AG09309 (cell line): ENCODE data around the gene KCNH3.

Source experiments
- DNase-seq: peaks from one replicate; pipeline ENCODE4 v3.0.0-alpha.2; 2010; ENCODE audit warnings: low read depth
- H3K4me3 ChIP-seq: 2 replicates; pipeline ENCODE4 v1.5.1; 2011; ENCODE audit warnings: mild to moderate bottlenecking, low read depth, low read length, moderate library complexity; ENCODE audit not compliant: control insufficient read depth
- TF ChIP-seq, protein P1 (sequence below): IDR thresholded peaks from 2 replicates; pipeline ENCODE4 v1.5.1; 2011; ENCODE audit warnings: mild to moderate bottlenecking, low read depth, low read length, inconsistent platforms; ENCODE audit not compliant: insufficient read depth, control insufficient read depth; ENCODE audit errors: missing control alignments

The KCNH3 gene

DNA sequence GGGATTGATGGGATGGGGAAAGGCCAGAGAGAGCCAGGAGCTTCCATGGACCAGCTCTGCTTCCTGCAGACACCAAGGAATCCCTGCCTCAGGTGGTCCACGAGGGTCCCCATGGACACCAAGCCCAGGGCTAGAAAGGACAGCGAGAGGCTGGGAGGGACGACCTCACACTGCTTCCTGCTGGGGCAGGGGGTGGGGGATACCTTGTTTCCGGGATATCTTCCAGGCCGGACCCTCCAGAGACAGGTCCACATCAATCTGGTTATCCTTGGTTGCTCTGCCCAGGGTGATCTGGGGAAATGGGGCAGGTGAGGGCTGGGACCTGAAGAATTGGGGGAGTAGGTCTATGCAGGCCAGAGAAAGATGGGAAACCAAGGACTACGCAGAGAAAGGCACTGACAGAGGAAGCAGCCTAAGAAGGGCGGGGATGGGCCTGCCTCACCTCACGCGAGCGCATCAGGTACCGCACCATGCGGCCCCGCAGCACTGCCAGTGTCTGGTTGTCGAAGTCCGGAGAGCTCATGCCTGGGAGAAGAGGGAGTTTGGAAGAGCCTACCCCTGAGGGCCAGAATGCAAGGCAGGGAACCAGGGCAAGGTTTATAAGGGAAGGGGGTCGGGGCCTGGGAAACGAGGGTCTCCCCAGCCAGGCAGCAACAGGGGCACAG is 20.3 kb downstream of the KCNH3 start:
- H3K4me3 ChIP-seq: no peak overlapping the region
- TF ChIP-seq, protein P1, sequence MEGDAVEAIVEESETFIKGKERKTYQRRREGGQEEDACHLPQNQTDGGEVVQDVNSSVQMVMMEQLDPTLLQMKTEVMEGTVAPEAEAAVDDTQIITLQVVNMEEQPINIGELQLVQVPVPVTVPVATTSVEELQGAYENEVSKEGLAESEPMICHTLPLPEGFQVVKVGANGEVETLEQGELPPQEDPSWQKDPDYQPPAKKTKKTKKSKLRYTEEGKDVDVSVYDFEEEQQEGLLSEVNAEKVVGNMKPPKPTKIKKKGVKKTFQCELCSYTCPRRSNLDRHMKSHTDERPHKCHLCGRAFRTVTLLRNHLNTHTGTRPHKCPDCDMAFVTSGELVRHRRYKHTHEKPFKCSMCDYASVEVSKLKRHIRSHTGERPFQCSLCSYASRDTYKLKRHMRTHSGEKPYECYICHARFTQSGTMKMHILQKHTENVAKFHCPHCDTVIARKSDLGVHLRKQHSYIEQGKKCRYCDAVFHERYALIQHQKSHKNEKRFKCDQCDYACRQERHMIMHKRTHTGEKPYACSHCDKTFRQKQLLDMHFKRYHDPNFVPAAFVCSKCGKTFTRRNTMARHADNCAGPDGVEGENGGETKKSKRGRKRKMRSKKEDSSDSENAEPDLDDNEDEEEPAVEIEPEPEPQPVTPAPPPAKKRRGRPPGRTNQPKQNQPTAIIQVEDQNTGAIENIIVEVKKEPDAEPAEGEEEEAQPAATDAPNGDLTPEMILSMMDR: no peak
- DNase-seq: no peak

- no peak overlapping the region for H3K4me3 ChIP-seq
- TF ChIP-seq, protein P1: no peak
- no peak for DNase-seq
Measured at GRCh38 chr12:49560695-49561094, 21.9 kb downstream of the KCNH3 start.

DNA sequence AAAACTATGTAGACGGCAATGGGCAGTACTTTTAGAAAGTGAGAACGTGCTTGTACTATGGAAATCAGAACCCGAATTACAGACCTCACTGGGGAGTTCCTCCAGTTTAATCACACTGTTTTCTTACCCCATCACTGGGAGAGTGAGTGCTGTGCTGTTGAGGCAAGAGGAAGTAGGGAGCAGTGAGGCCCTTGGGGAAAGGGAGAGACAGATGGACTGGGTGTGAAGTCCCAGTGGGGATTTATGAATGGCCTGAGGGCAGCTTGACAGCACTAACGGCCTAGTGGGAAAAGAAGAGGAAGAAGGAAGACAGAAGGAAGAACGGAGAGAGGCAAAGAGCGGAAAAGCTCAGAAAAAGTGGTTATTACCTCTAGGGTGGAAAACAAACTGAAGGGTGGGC is 23.4 kb downstream of the KCNH3 start:
- no peak overlapping the region for H3K4me3 ChIP-seq
- TF ChIP-seq, protein P1: no peak
- no peak for DNase-seq

DNA sequence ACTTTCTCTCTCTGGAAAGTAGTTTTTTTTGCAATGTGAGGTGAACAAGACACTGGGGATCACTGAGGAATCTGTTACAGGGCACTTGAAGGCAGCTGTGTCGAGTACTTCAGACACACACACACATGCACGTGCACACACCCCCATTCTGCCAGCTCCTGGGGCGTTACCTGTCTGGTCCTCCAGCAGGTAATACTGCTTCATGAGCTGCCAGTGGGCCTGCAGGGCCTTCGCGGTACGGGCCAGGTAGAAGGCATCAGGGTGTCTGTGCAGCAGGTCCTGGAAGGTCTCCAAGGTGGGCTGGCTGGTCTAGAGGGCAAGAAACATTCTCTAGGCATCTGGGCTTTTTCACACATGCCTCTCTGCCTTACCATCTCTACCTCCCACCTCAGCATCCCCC is 24.0 kb downstream of the KCNH3 start:
- no peak overlapping the region for H3K4me3 ChIP-seq
- TF ChIP-seq, protein P1: no peak
- no peak for DNase-seq

GRCh38 chr12:49563951-49564685 is 25.3 kb downstream of the KCNH3 start:
- H3K4me3 ChIP-seq: no peak overlapping the region
- TF ChIP-seq, protein P1: no peak
- no peak for DNase-seq

- H3K4me3 ChIP-seq: no peak overlapping the region
- TF ChIP-seq, protein P1: no peak
- DNase-seq: no peak
Measured at GRCh38 chr12:49564686-49565405, 26.0 kb downstream of the KCNH3 start.
